Measurements from ENCODE around the gene TESPA1. TPM values are rescaled to one million over a fixed set of nuclear protein-coding genes. Genes with fewer than 3 reads are reported as not detected.

The TESPA1 gene
- total RNA-seq, 1 donor from 2014 or later = not detected

- no peak for TF ChIP-seq EZH2 (IDR thresholded peaks at IDR 0.05)
- no peak for TF ChIP-seq CTCF (IDR thresholded peaks at IDR 0.05)
- TF ChIP-seq EZH2phosphoT487 (IDR thresholded peaks at IDR 0.05) = no peak
- Mint-ChIP-seq H3K4me1 (no peaks in the 10 kb centered on the region), H3K36me3 (no peaks in the 10 kb centered on the region), H3K9me3 (peaks cover 7% of the 10 kb centered on the region), H3K4me3 (no peak overlapping the region), H3K27ac (no peak overlapping the region), H3K27me3 (ENCODE audit: insufficient read depth, low read depth) (peaks cover 3% of the 10 kb centered on the region)
- Histone ChIP-seq H3K9me3 (ENCODE audit: low read depth) (no peaks in the 10 kb centered on the region), H4K20me1 (ENCODE audit: low read depth) (no peaks in the 10 kb centered on the region), H2AFZ (replicated peaks) (no peak overlapping the region), H3F3A (ENCODE audit: low read depth) (no peaks in the 10 kb centered on the region), H3K27ac (no peak overlapping the region), H3K4me3 (no peak overlapping the region), H3K9ac (no peak overlapping the region), H3K27me3 (no peaks in the 10 kb centered on the region), H3K36me3 (no peaks in the 10 kb centered on the region), H3K4me1 (no peaks in the 10 kb centered on the region), H3K4me2 (no peak overlapping the region), H3K79me2 (ENCODE audit: low read depth) (no peaks in the 10 kb centered on the region)
- DNase-seq (ENCODE audit: low spot score) = no peak
Observed at GRCh38 chr12:54935235-54935951, 49.2 kb downstream of the TESPA1 start.

GRCh38 chr12:54934419-54934818 is 50.1 kb downstream of the TESPA1 start:
- H3K27me3 ChIP-seq = no peaks in the 10 kb centered on the region
- Mint-ChIP-seq H3K4me1 (no peaks in the 10 kb centered on the region), H3K9me3 (peaks cover 13% of the 10 kb centered on the region), H3K27me3 (ENCODE audit: insufficient read depth, low read depth) (peaks cover 6% of the 10 kb centered on the region), H3K36me3 (no peaks in the 10 kb centered on the region), H3K27ac (no peak overlapping the region), H3K4me3 (no peak overlapping the region)
- no peak overlapping the region for H3K4me3 ChIP-seq
- H3K79me2 ChIP-seq (ENCODE audit: low read depth) = no peaks in the 10 kb centered on the region
- no peak for DNase-seq (ENCODE audit: low spot score)
- no peak overlapping the region for H3K4me2 ChIP-seq
- no peaks in the 10 kb centered on the region for H3F3A ChIP-seq (ENCODE audit: low read depth)
- no peaks in the 10 kb centered on the region for H3K9me3 ChIP-seq (ENCODE audit: low read depth)
- H3K9ac ChIP-seq = no peak overlapping the region
- H3K27ac ChIP-seq = no peak overlapping the region
- TF ChIP-seq CTCF (IDR thresholded peaks at IDR 0.05) (no peak), EZH2phosphoT487 (IDR thresholded peaks at IDR 0.05) (no peak), EZH2 (IDR thresholded peaks at IDR 0.05) (no peak)
- H3K36me3 ChIP-seq = no peaks in the 10 kb centered on the region
- no peaks in the 10 kb centered on the region for H4K20me1 ChIP-seq (ENCODE audit: low read depth)
- no peak overlapping the region for H2AFZ ChIP-seq (replicated peaks)
- H3K4me1 ChIP-seq = no peaks in the 10 kb centered on the region

GRCh38 chr12:54933376-54933775 is 51.2 kb downstream of the TESPA1 start:
- Histone ChIP-seq H3K27ac (no peak overlapping the region), H3K4me1 (no peaks in the 10 kb centered on the region), H3K4me3 (no peak overlapping the region), H3K4me2 (no peak overlapping the region), H3F3A (ENCODE audit: low read depth) (no peaks in the 10 kb centered on the region), H3K27me3 (no peaks in the 10 kb centered on the region), H3K9ac (no peak overlapping the region), H4K20me1 (ENCODE audit: low read depth) (no peaks in the 10 kb centered on the region), H2AFZ (replicated peaks) (no peak overlapping the region), H3K9me3 (ENCODE audit: low read depth) (peaks cover 5% of the 10 kb centered on the region), H3K79me2 (ENCODE audit: low read depth) (no peaks in the 10 kb centered on the region), H3K36me3 (no peaks in the 10 kb centered on the region)
- Mint-ChIP-seq H3K4me1 (no peaks in the 10 kb centered on the region), H3K27ac (no peak overlapping the region), H3K36me3 (no peaks in the 10 kb centered on the region), H3K9me3 (peaks cover 13% of the 10 kb centered on the region), H3K4me3 (no peak overlapping the region), H3K27me3 (ENCODE audit: insufficient read depth, low read depth) (peaks cover 6% of the 10 kb centered on the region)
- no peak for TF ChIP-seq CTCF (IDR thresholded peaks at IDR 0.05)
- TF ChIP-seq EZH2 (IDR thresholded peaks at IDR 0.05) = no peak
- no peak for TF ChIP-seq EZH2phosphoT487 (IDR thresholded peaks at IDR 0.05)
- no peak for DNase-seq (ENCODE audit: low spot score)
